Peyer's patch (tissue), 4 donors: ENCODE data around the gene INAFM2. TPM values are rescaled to one million over a fixed set of nuclear protein-coding genes. Genes with fewer than 3 reads are reported as not detected.

Experiments
- DNase-seq, 3 donors: peaks; one replicate each; pipeline ENCODE4 v3.0.0-alpha.2; 2017 to 2019
- H3K27ac ChIP-seq, 4 donors: fragments of 200-600 bp; sonication (generic); one replicate each; pipeline ENCODE4 v1.5.1; 2016 to 2019
- H3K27me3 ChIP-seq, 2 donors: fragments of 200-600 bp; sonication (generic); one replicate each; pipeline ENCODE4 v1.5.1; 2019
- H3K36me3 ChIP-seq, 3 donors: fragments of 200-600 bp; sonication (generic); one replicate each; pipeline ENCODE4 v1.5.1; 2016 to 2019
- H3K4me1 ChIP-seq, 4 donors: fragments of 200-600 bp; sonication (generic); one replicate each; pipeline ENCODE4 v1.5.1; 2016 to 2019
- H3K4me3 ChIP-seq, 4 donors: fragments of 200-600 bp; sonication (generic); 1 replicate in 3 of 4; 2 replicates in 1 of 4; pipeline ENCODE4 v1.5.1; 2016 to 2019; ENCODE audit warnings: mild to moderate bottlenecking in 1 of 4
- H3K9me3 ChIP-seq, 4 donors: fragments of 200-600 bp; sonication (generic); one replicate each; pipeline ENCODE4 v1.5.1; 2016 to 2019; ENCODE audit warnings: mild to moderate bottlenecking in 1 of 4
- POLR2A ChIP-seq, 2 donors: fragments of 450-650 bp; IDR thresholded peaks; one replicate each; pipeline ENCODE4 v1.5.1; 2017; ENCODE audit warnings: antibody characterized with exemption in 2 of 2, mild to moderate bottlenecking in 2 of 2, moderate library complexity in 2 of 2
- total RNA-seq, 4 donors: library from RNA; depleted of rRNA; stranded (reverse); fragments of >200 nt; gene quantifications; one replicate each; pipeline ENCODE4 v1.1.0, GENCODE V29; 2016
- TF ChIP-seq, protein P1 (sequence below), 6 experiments: fragments of 450-650 bp in 4 of 6; fragments of 200-600 bp in 2 of 6; sonication (generic) in 1 of 6; IDR thresholded peaks; one replicate each; pipeline ENCODE4 v1.5.1; 2017 to 2019; ENCODE audit warnings: antibody characterized with exemption in 6 of 6, mild to moderate bottlenecking in 3 of 6, moderate library complexity in 1 of 6

Gene INAFM2
- total RNA-seq, 4 donors from 2014 or later: 6.2 to 10.7 (median 8.9) TPM

- no peak overlapping the region for H3K4me3 ChIP-seq
- H3K9me3 ChIP-seq: peaks cover 0 to 3% (median 0%) of the 10 kb centered on the region in 4 donors
- H3K27me3 ChIP-seq: no peaks in the 10 kb centered on the region
- no peak for DNase-seq
- H3K36me3 ChIP-seq: no peaks in the 10 kb centered on the region
- no peaks in the 10 kb centered on the region for H3K4me1 ChIP-seq
- no peak overlapping the region for H3K27ac ChIP-seq
- TF ChIP-seq, protein P1, sequence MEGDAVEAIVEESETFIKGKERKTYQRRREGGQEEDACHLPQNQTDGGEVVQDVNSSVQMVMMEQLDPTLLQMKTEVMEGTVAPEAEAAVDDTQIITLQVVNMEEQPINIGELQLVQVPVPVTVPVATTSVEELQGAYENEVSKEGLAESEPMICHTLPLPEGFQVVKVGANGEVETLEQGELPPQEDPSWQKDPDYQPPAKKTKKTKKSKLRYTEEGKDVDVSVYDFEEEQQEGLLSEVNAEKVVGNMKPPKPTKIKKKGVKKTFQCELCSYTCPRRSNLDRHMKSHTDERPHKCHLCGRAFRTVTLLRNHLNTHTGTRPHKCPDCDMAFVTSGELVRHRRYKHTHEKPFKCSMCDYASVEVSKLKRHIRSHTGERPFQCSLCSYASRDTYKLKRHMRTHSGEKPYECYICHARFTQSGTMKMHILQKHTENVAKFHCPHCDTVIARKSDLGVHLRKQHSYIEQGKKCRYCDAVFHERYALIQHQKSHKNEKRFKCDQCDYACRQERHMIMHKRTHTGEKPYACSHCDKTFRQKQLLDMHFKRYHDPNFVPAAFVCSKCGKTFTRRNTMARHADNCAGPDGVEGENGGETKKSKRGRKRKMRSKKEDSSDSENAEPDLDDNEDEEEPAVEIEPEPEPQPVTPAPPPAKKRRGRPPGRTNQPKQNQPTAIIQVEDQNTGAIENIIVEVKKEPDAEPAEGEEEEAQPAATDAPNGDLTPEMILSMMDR (IDR thresholded peaks at IDR 0.05): no peak
- TF ChIP-seq POLR2A (IDR thresholded peaks at IDR 0.05): no peak
These were observed 25.1 kb upstream of the INAFM2 start for GRCh38 chr15:40298216-40298935.

- Histone ChIP-seq H3K27ac (no peak overlapping the region), H3K9me3 (peaks cover 0 to 3% (median 0%) of the 10 kb centered on the region in 4 donors), H3K27me3 (no peaks in the 10 kb centered on the region), H3K4me1 (no peaks in the 10 kb centered on the region), H3K36me3 (no peaks in the 10 kb centered on the region), H3K4me3 (no peak overlapping the region)
- no peak for DNase-seq
- TF ChIP-seq POLR2A (IDR thresholded peaks at IDR 0.05): no peak
- TF ChIP-seq, protein P1 (IDR thresholded peaks at IDR 0.05): no peak
These were observed 23.1 kb upstream of the INAFM2 start for GRCh38 chr15:40300367-40300766.

GRCh38 chr15:40300771-40301170, 22.7 kb upstream of the INAFM2 start:
- no peaks in the 10 kb centered on the region for H3K36me3 ChIP-seq
- TF ChIP-seq, protein P1 (IDR thresholded peaks at IDR 0.05): no peak
- no peak overlapping the region for H3K27ac ChIP-seq
- peaks cover 0 to 3% (median 0%) of the 10 kb centered on the region in 4 donors for H3K9me3 ChIP-seq
- H3K27me3 ChIP-seq: no peaks in the 10 kb centered on the region
- H3K4me3 ChIP-seq: no peak overlapping the region
- no peak for DNase-seq
- H3K4me1 ChIP-seq: no peaks in the 10 kb centered on the region

DNA sequence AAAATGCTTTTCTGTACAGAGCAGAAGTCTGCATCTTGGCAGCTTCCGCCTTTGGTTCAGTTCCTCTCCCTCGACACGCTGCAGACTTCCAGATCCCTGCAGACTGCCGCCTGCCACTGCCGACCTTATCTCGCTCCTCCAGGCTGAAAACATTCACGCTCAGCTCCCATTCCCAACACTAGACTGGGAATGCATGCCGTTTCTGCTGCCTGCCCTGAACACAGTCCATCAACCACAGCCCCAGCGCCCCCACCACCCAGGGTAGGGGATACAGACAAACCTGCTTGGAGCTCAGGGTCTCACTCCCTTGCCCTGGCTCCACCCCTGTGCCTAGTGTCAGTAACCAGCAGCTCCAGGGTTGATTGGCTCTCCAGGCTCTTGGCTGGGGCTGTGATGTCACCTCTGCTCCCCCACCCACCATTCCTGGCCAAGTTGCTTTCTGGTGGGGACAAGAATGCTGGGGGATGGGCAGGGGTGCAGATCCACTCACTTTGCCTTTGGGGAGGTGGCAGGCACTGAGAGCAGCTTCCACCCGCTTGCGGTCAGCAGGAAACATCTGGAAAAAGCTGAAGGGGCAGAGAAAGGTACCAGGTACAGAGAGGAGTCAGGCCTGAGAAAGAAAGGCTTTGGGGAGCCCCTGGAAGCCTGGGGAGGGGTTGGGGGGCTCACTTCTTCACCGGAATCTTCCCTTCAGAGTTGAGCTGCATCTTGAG, 21.9 kb upstream of the INAFM2 start:
- TF ChIP-seq POLR2A (IDR thresholded peaks at IDR 0.05): no peak
- TF ChIP-seq, protein P1 (IDR thresholded peaks at IDR 0.05): no peak
- Histone ChIP-seq H3K9me3 (peaks cover 0 to 3% (median 0%) of the 10 kb centered on the region in 4 donors), H3K27ac (no peak overlapping the region), H3K27me3 (no peaks in the 10 kb centered on the region), H3K36me3 (no peaks in the 10 kb centered on the region), H3K4me3 (no peak overlapping the region), H3K4me1 (no peaks in the 10 kb centered on the region)
- DNase-seq: peak in 1 of 3 donors; percentile 33

- Histone ChIP-seq H3K4me1 (peaks cover 0 to 2% (median 0%) of the 10 kb centered on the region in 4 donors), H3K27me3 (no peaks in the 10 kb centered on the region), H3K4me3 (no peak overlapping the region), H3K27ac (no peak overlapping the region), H3K9me3 (peaks cover 0 to 3% (median 0%) of the 10 kb centered on the region in 4 donors), H3K36me3 (no peaks in the 10 kb centered on the region)
- TF ChIP-seq POLR2A (IDR thresholded peaks at IDR 0.05): no peak
- TF ChIP-seq, protein P1 (IDR thresholded peaks at IDR 0.05): no peak
- DNase-seq: peak in 1 of 3 donors; percentile 30
These were observed 21.1 kb upstream of the INAFM2 start for GRCh38 chr15:40302288-40302886.
